Sigmoid colon (tissue), 4 donors: ENCODE data around the gene RAB11FIP5.

ENCODE experiments used
- EP300 ChIP-seq, 4 donors: sonication (generic); formaldehyde crosslinking; IDR thresholded peaks; one replicate each; pipeline ENCODE4 v1.6.1; 2017; ENCODE audit warnings: antibody characterized with exemption in 4 of 4
- POLR2A ChIP-seq, 2 donors: fragments of 450-650 bp; IDR thresholded peaks; one replicate each; pipeline ENCODE4 v1.6.1; 2016; ENCODE audit warnings: antibody characterized with exemption in 2 of 2, mild to moderate bottlenecking in 2 of 2, moderate library complexity in 2 of 2
- POLR2AphosphoS5 ChIP-seq, 4 donors: sonication (generic); formaldehyde crosslinking; IDR thresholded peaks; one replicate each; pipeline ENCODE4 v1.6.1; 2017; ENCODE audit warnings: antibody characterized with exemption in 4 of 4
- TF ChIP-seq, protein P1 (sequence below), 4 experiments: fragments of 450-650 bp in 3 of 4; fragments of 200-600 bp in 1 of 4; IDR thresholded peaks; one replicate each; pipeline ENCODE4 v1.5.1; 2016 to 2019; ENCODE audit warnings: antibody characterized with exemption in 4 of 4, mild to moderate bottlenecking in 3 of 4, moderate library complexity in 2 of 4

DNA sequence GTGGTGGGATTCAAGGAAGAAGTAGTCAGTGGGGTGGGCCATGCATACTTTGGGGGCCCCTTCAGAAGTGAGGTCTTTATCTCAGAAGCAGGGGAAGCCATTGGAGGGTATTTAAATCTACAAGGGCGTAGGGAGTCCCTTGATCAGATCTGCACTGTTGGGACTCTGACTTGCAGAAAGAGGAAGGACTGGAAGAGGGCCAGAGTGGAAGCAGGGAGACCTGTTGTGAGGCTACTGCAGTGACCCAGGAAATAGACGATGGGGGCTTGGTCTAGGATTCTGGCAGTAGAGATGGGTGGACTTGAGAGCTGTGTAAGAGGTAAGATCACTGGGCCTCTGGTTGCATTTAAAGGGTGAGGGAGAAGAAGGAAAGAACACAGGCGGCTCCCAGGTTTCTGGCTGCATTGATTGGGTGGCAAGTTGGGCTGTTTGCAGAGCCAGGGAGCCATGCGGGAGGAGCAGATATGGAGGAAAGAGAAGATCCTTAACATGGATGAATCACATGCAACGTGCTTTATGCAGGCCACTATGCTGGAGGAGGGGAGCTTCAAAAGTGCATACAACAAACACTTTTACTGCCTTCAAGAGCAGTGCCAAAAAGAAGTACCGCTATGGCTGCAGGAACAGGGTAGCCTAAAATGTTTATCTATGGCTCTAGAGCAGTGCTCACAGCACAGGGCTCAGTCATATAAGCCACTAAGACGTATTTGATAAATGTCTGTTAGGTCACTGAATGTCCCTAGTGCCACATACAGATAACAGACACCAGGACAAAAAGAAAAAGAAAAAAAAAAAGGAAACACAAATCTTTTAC lies 43.5 kb downstream of the RAB11FIP5 start:
- no peak for TF ChIP-seq EP300 (IDR thresholded peaks at IDR 0.05)
- TF ChIP-seq, protein P1, sequence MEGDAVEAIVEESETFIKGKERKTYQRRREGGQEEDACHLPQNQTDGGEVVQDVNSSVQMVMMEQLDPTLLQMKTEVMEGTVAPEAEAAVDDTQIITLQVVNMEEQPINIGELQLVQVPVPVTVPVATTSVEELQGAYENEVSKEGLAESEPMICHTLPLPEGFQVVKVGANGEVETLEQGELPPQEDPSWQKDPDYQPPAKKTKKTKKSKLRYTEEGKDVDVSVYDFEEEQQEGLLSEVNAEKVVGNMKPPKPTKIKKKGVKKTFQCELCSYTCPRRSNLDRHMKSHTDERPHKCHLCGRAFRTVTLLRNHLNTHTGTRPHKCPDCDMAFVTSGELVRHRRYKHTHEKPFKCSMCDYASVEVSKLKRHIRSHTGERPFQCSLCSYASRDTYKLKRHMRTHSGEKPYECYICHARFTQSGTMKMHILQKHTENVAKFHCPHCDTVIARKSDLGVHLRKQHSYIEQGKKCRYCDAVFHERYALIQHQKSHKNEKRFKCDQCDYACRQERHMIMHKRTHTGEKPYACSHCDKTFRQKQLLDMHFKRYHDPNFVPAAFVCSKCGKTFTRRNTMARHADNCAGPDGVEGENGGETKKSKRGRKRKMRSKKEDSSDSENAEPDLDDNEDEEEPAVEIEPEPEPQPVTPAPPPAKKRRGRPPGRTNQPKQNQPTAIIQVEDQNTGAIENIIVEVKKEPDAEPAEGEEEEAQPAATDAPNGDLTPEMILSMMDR (IDR thresholded peaks at IDR 0.05): no peak
- no peak for TF ChIP-seq POLR2AphosphoS5 (IDR thresholded peaks at IDR 0.05)
- no peak for TF ChIP-seq POLR2A (IDR thresholded peaks at IDR 0.05)
